GM12891 (cell line): ENCODE data around the gene MBD5.

Source experiments
- POLR2A ChIP-seq: IDR thresholded peaks from 2 replicates; pipeline ENCODE4 v1.6.1; 2011; ENCODE audit warnings: low read depth, low read length, control low read depth
- POLR2AphosphoS5 ChIP-seq: IDR thresholded peaks from 2 replicates; pipeline ENCODE4 v1.6.1; 2011; ENCODE audit warnings: low read depth, low read length, control low read depth
- TAF1 ChIP-seq: IDR thresholded peaks from 2 replicates; pipeline ENCODE4 v1.6.1; 2011; ENCODE audit warnings: low read depth, low read length, control low read depth

DNA sequence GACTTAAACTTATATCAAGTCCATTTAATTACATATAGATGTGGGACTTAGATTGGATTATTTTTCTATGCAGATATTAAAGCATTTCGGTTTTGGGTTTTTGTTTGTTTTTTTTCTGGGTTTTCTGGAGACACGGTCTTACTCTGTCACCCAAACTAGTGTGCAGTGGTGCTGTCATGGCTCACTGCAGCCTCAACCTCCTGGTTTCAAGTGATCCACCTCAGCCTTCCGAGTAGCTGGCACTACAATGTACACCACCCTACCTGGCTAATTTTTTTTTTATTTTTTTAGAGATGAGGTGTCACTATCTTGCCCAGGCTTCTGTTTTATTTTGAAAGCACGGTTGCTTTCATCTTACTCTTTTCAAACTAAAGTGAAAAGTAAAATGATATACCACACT lies 281.6 kb downstream of the MBD5 start:
- TF ChIP-seq POLR2AphosphoS5 (no peak), POLR2A (no peak), TAF1 (no peak)
